SK-N-SH (cell line): Measurements from ENCODE around the gene FOXA1.

Experiments used
- CTCF ChIP-seq: fragments of 200-600 bp; sonication (generic); IDR thresholded peaks from 2 replicates; pipeline ENCODE4 v1.6.1; 2017; ENCODE audit warnings: antibody characterized with exemption, mild to moderate bottlenecking, moderate library complexity
- GABPA ChIP-seq: IDR thresholded peaks from 2 replicates; pipeline ENCODE4 v1.4.0; 2012; ENCODE audit warnings: low read depth, mild to moderate bottlenecking
- SMC3 ChIP-seq: IDR thresholded peaks from 2 replicates; pipeline ENCODE4 v1.6.1; 2012; ENCODE audit warnings: low read depth, low read length, improper control_type of control experiment

GRCh38 chr14:37596790-37597472, 1.9 kb upstream of the FOXA1 start:
- TF ChIP-seq CTCF = no peak
- no peak for TF ChIP-seq GABPA
- TF ChIP-seq SMC3 = no peak
